Measurements from ENCODE around the gene RABAC1. TPM values are rescaled to one million over a fixed set of nuclear protein-coding genes. Genes with fewer than 3 reads are reported as not detected.
A peak's percentile ranks its signal among the peaks of the same experiment; 100 is the strongest.

RABAC1 gene
- total and polyA plus RNA-seq, 2 of the 13 experiments (the other 11 are each of a cell fraction or from before 2014, with no cell fraction given) = 37.4 to 74.0 TPM

DNA sequence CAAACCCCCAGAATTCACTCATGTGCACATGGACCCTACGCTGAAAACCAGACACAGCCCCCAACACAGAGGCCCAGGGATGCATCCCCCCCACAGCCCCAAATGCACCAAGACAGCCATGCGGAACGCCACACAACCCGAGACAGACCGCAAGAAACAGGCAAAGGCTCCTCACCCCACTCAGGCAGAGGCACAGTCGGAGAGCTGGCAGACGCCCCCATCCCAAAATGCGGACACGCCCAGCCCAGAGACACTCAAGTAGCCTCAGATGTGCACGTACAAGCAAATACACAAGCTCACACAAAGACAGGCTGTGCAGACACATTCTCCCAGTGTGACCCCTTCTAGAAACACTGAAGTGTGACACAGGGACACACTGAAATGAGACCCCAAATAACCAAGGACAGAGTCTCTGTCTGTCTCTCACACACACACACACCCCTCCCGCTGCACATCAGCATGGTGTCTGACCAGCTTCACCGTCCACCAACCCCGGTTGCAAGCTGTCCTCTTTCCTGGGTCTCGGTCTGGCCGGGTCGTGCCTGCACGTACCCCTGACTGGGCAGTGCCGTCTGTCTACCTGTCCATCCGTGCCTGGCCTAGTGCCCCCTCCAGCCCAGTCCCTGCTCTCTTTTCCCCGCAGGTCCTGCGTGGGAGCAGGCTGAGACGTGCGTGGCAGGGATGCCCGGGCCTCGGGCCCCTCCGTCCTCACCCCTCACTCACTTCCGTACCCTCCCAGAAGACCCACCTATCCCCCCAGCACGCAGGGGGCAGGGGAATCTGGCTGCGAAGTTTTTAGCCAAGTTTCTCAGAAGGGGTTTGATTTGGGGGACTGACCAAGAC is 47.0 kb downstream of the RABAC1 start:
- FAIRE-seq (no peak), ATAC-seq (peak; percentile 8; the same call in 2 of the 3 replicates), DNase-seq (ENCODE audit: low spot score) (no peak)
- Histone ChIP-seq H3K36me3 (replicated peaks in 1 of 2; ENCODE audit: control insufficient read depth in 1 of 2, insufficient read depth in 2 of 2, low read length in 2 of 2) (peaks cover 0 to under 1% of the 10 kb centered on the region in 2 experiments; a peak in 1 of 5 replicates), H3K79me2 (ENCODE audit: insufficient read depth, low read length) (no peaks in the 10 kb centered on the region), H3K9me3 (ENCODE audit: low read length) (no peaks in the 10 kb centered on the region), H4K20me1 (ENCODE audit: insufficient read depth, low read length) (no peaks in the 10 kb centered on the region), H2AFZ (ENCODE audit: low read length) (no peak overlapping the region), H3K4me2 (ENCODE audit: low read depth, low read length) (no peak overlapping the region), H3K9ac (ENCODE audit: insufficient read depth, low read depth, low read length) (no peak overlapping the region), H3K4me1 (ENCODE audit: insufficient read depth, low read length) (no peaks in the 10 kb centered on the region), H3K27me3 (ENCODE audit: control insufficient read depth in 1 of 2, insufficient read depth in 2 of 2, low read length in 2 of 2) (peaks cover 10 to 35% of the 10 kb centered on the region in 2 experiments), H3K27ac (ENCODE audit: extremely low read length, insufficient read depth, low read length) (no peak overlapping the region), H3K4me3 (replicated peaks in 1 of 3; ENCODE audit: insufficient read depth in 1 of 3, low read depth in 2 of 3, low read length in 3 of 3) (no peak overlapping the region)
- TF ChIP-seq EZH2 (conservative IDR thresholded peaks at IDR 0.05; ENCODE audit: low read depth, low read length) (peak; percentile 86; the same call in 1 of the 2 replicates), ZNF615 (CRISPR knock-in tag; IDR thresholded peaks at IDR 0.05; ENCODE audit: borderline replicate concordance) (no peak), SIN3B (IDR thresholded peaks at IDR 0.05; ENCODE audit: low read length) (no peak), AGO2 (optimal IDR thresholded peaks at IDR 0.05; ENCODE audit: low read depth, low read length) (peak; percentile 21), ARNT (IDR thresholded peaks at IDR 0.05) (no peak), RELA (CRISPR knock-in tag; IDR thresholded peaks at IDR 0.05) (no peak), ARID3A (IDR thresholded peaks at IDR 0.05; ENCODE audit: low read depth, low read length) (no peak), MIXL1 (CRISPR knock-in tag; IDR thresholded peaks at IDR 0.05) (no peak), ZNF652 (CRISPR knock-in tag; IDR thresholded peaks at IDR 0.05; ENCODE audit: borderline replicate concordance, low read depth) (no peak), KDM1A (CRISPR knock-in tag; IDR thresholded peaks at IDR 0.05) (no peak), ZBTB37 (CRISPR knock-in tag; IDR thresholded peaks at IDR 0.05) (no peak), GMEB1 (CRISPR knock-in tag; IDR thresholded peaks at IDR 0.05; ENCODE audit: borderline replicate concordance) (no peak)
- TF ChIP-seq, protein P1, sequence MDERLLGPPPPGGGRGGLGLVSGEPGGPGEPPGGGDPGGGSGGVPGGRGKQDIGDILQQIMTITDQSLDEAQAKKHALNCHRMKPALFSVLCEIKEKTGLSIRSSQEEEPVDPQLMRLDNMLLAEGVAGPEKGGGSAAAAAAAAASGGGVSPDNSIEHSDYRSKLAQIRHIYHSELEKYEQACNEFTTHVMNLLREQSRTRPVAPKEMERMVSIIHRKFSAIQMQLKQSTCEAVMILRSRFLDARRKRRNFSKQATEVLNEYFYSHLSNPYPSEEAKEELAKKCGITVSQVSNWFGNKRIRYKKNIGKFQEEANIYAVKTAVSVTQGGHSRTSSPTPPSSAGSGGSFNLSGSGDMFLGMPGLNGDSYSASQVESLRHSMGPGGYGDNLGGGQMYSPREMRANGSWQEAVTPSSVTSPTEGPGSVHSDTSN (CRISPR knock-in tag; IDR thresholded peaks at IDR 0.05) = no peak
- TF ChIP-seq, protein P2, sequence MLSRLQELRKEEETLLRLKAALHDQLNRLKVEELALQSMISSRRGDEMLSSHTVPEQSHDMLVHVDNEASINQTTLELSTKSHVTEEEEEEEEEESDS (CRISPR knock-in tag; IDR thresholded peaks at IDR 0.05; ENCODE audit: borderline replicate concordance) = no peak
- TF ChIP-seq, protein P3, sequence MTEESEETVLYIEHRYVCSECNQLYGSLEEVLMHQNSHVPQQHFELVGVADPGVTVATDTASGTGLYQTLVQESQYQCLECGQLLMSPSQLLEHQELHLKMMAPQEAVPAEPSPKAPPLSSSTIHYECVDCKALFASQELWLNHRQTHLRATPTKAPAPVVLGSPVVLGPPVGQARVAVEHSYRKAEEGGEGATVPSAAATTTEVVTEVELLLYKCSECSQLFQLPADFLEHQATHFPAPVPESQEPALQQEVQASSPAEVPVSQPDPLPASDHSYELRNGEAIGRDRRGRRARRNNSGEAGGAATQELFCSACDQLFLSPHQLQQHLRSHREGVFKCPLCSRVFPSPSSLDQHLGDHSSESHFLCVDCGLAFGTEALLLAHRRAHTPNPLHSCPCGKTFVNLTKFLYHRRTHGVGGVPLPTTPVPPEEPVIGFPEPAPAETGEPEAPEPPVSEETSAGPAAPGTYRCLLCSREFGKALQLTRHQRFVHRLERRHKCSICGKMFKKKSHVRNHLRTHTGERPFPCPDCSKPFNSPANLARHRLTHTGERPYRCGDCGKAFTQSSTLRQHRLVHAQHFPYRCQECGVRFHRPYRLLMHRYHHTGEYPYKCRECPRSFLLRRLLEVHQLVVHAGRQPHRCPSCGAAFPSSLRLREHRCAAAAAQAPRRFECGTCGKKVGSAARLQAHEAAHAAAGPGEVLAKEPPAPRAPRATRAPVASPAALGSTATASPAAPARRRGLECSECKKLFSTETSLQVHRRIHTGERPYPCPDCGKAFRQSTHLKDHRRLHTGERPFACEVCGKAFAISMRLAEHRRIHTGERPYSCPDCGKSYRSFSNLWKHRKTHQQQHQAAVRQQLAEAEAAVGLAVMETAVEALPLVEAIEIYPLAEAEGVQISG (CRISPR knock-in tag; IDR thresholded peaks at IDR 0.05) = 0 out of 2 replicates have a peak, but pooled peaks have one; percentile 23
- 57% methylated on average over 17 of the region's 29 CpGs for WGBS (ENCODE audit: low lambda C conversion rate)
- no TSS peak for BruUV-seq (replicated peaks)
- ChIA-PET POLR2A (interaction anchor here (1.4 kb wide), 1 partner anchor 52 kb away, joined by 3 read pairs; the partner anchor contains the start of gene RPS19), CTCF (ENCODE audit: low intra/inter-chr PET ratio, low total read pairs) (no interaction called here)
- intact Hi-C loops (cut with micrococcal nuclease; ENCODE audit: unreplicated experiment) = no loop called here
- in situ Hi-C loops (cut with HindIII; ENCODE audit: extremely low pct_ligation_motif_present, low pct_unique_long_range_greater_than_20kb) = no loop called here

All from HepG2 (cell line).